H1 (cell line): ENCODE measurements around the gene CD226. TPM values are rescaled to one million over a fixed set of nuclear protein-coding genes. Genes with fewer than 3 reads are reported as not detected.

Experiments
- CTCF ChIA-PET: fragments of 300-600 bp; sonication (Branson Sonifier 250); formaldehyde crosslinking; loops from one replicate; lab custom pipeline; 2021; ENCODE audit not compliant: partially characterized antibody; lab: Charles Lee
- POLR2A ChIA-PET: fragments of 300-600 bp; sonication (Branson Sonifier 250); formaldehyde crosslinking; loops from one replicate; lab custom pipeline; 2021; ENCODE audit warnings: inconsistent platforms; ENCODE audit not compliant: partially characterized antibody; lab: Charles Lee
- DNase-seq, 2 experiments: peaks; one replicate each; pipeline versions ENCODE4 v3.0.0 to v3.0.0-alpha.2; 2010 to 2022; ENCODE audit warnings: low spot score in 2 of 2, low read depth in 1 of 2, mixed read lengths in 1 of 2
- FAIRE-seq: peaks from 2 replicates; lab custom pipeline; 2011; peaks lifted over from hg19 to GRCh38; lab: Jason Lieb, UNC
- H2AFZ ChIP-seq: 2 replicates; pipeline ENCODE4 v1.8.1; 2012; ENCODE audit warnings: low read length, inconsistent platforms
- H2AK5ac ChIP-seq: 2 replicates; pipeline ENCODE4 v1.6.1; 2013; ENCODE audit warnings: low read depth, low read length
- H2BK120ac ChIP-seq: replicated peaks from 2 replicates; pipeline ENCODE3; 2013; ENCODE audit warnings: low read depth, low read length, inconsistent platforms
- H2BK12ac ChIP-seq: 2 replicates; pipeline ENCODE4 v1.6.1; 2013; ENCODE audit warnings: low read depth, low read length
- H2BK15ac ChIP-seq: 2 replicates; pipeline ENCODE4 v1.6.1; 2013; ENCODE audit warnings: low read length
- H2BK20ac ChIP-seq: 2 replicates; pipeline ENCODE4 v1.6.1; 2013; ENCODE audit warnings: low read length
- H2BK5ac ChIP-seq: 2 replicates; pipeline ENCODE4 v1.6.1; 2013; ENCODE audit warnings: low read depth, low read length
- H3K14ac ChIP-seq: 2 replicates; pipeline ENCODE4 v1.6.1; 2013; ENCODE audit warnings: inconsistent platforms; ENCODE audit not compliant: insufficient read length
- H3K18ac ChIP-seq: 2 replicates; pipeline ENCODE4 v1.6.1; 2013; ENCODE audit warnings: low read length; ENCODE audit errors: extremely low read depth
- H3K23ac ChIP-seq: 2 replicates; pipeline ENCODE4 v1.6.1; 2013; ENCODE audit warnings: inconsistent platforms; ENCODE audit not compliant: insufficient read length
- H3K23me2 ChIP-seq: 2 replicates; pipeline ENCODE4 v1.6.1; 2013; ENCODE audit warnings: low read depth, low read length
- H3K27ac ChIP-seq: 2 replicates; pipeline ENCODE4 v1.6.1; 2011; ENCODE audit warnings: low read depth, low read length, inconsistent platforms
- H3K27me3 ChIP-seq, 4 experiments: replicated peaks in 1 of 4; 1 replicate in 1 of 4; 2 replicates in 3 of 4; pipeline versions ENCODE4 v1.6.1 to v1.8.1; 2011 to 2013; ENCODE audit warnings: low read length in 3 of 4, mild to moderate bottlenecking in 3 of 4, inconsistent platforms in 2 of 4, mixed read lengths in 2 of 4, moderate library complexity in 1 of 4; ENCODE audit not compliant: control insufficient read depth in 3 of 4, insufficient read depth in 3 of 4; ENCODE audit errors: extremely low read depth in 1 of 4
- H3K36me3 ChIP-seq, 4 experiments: 2 replicates each; pipeline versions ENCODE4 v1.6.1 to v1.8.1; 2011 to 2013; ENCODE audit warnings: mild to moderate bottlenecking in 4 of 4, low read length in 3 of 4, moderate library complexity in 2 of 4, control low read depth in 1 of 4, inconsistent platforms in 1 of 4; ENCODE audit not compliant: insufficient read depth in 4 of 4, control insufficient read depth in 2 of 4
- H3K4ac ChIP-seq: replicated peaks from 2 replicates; pipeline ENCODE3; 2013; ENCODE audit warnings: low read length, low read depth, mixed read lengths, inconsistent platforms; ENCODE audit not compliant: insufficient read length
- H3K4me1 ChIP-seq, 4 experiments: replicated peaks in 1 of 4; 1 replicate in 1 of 4; 2 replicates in 3 of 4; pipeline versions ENCODE4 v1.6.1 to v1.8.1; 2011 to 2013; ENCODE audit warnings: low read length in 3 of 4, inconsistent platforms in 2 of 4, mixed read lengths in 1 of 4; ENCODE audit not compliant: insufficient read depth in 4 of 4, control insufficient read depth in 3 of 4
- H3K4me2 ChIP-seq, 2 experiments: 2 replicates each; pipeline versions ENCODE4 v1.6.1 to v1.8.1; 2011 to 2013; ENCODE audit warnings: low read depth in 2 of 2, low read length in 2 of 2, control low read depth in 1 of 2, inconsistent platforms in 1 of 2, mild to moderate bottlenecking in 1 of 2; ENCODE audit not compliant: insufficient read depth in 1 of 2
- H3K4me3 ChIP-seq, 4 experiments: fragments of 200-600, 300-600 bp in 1 of 4; sonication (generic), shearing (Covaris generic), sonication (Bioruptor Twin) in 1 of 4; 2 replicates each; pipeline versions ENCODE4 v1.5.1 to v1.8.1; 2011 to 2016; ENCODE audit warnings: low read length in 4 of 4, low read depth in 3 of 4, control low read depth in 2 of 4, inconsistent platforms in 2 of 4, mild to moderate bottlenecking in 2 of 4, mixed read lengths in 1 of 4, moderate library complexity in 1 of 4; ENCODE audit not compliant: insufficient read depth in 2 of 4; ENCODE audit errors: extremely low read depth in 1 of 4
- H3K56ac ChIP-seq: replicated peaks from 2 replicates; pipeline ENCODE3; 2013; ENCODE audit warnings: low read depth, mild to moderate bottlenecking, mixed read lengths, low read length, inconsistent platforms; ENCODE audit not compliant: insufficient read length
- H3K79me1 ChIP-seq: 2 replicates; pipeline ENCODE4 v1.6.1; 2013; ENCODE audit warnings: low read depth, low read length, control low read depth
- H3K79me2 ChIP-seq, 2 experiments: 2 replicates each; pipeline versions ENCODE4 v1.6.1 to v1.8.1; 2012 to 2013; ENCODE audit warnings: low read length in 2 of 2, mild to moderate bottlenecking in 2 of 2, inconsistent platforms in 1 of 2; ENCODE audit not compliant: insufficient read depth in 2 of 2, control insufficient read depth in 1 of 2
- H3K9ac ChIP-seq, 4 experiments: replicated peaks in 1 of 4; 1 replicate in 1 of 4; 2 replicates in 3 of 4; pipeline versions ENCODE4 v1.6.1 to v1.8.1; 2011 to 2013; ENCODE audit warnings: low read depth in 3 of 4, low read length in 3 of 4, control low read depth in 2 of 4, mild to moderate bottlenecking in 2 of 4, moderate library complexity in 2 of 4, inconsistent platforms in 1 of 4; ENCODE audit errors: extremely low read depth in 1 of 4
- H3K9me3 ChIP-seq, 2 experiments: 2 replicates each; pipeline versions ENCODE4 v1.6.1 to v1.8.1; 2012 to 2013; ENCODE audit warnings: mild to moderate bottlenecking in 2 of 2, moderate library complexity in 2 of 2, control low read depth in 1 of 2, inconsistent platforms in 1 of 2, low read depth in 1 of 2, low read length in 1 of 2, mixed read lengths in 1 of 2; ENCODE audit not compliant: insufficient read depth in 2 of 2
- H4K20me1 ChIP-seq, 2 experiments: replicated peaks in 1 of 2; 2 replicates each; pipeline versions ENCODE3 to v1.8.1; 2011 to 2013; ENCODE audit warnings: inconsistent platforms in 2 of 2, low read length in 2 of 2, mild to moderate bottlenecking in 1 of 2; ENCODE audit not compliant: insufficient read depth in 2 of 2, control insufficient read depth in 1 of 2
- H4K5ac ChIP-seq: 2 replicates; pipeline ENCODE4 v1.6.1; 2013; ENCODE audit warnings: low read length, low read depth, mixed read lengths, inconsistent platforms; ENCODE audit not compliant: insufficient read length
- H4K8ac ChIP-seq: 2 replicates; pipeline ENCODE4 v1.8.0; 2013; ENCODE audit warnings: mild to moderate bottlenecking, moderate library complexity, low read length, inconsistent platforms; ENCODE audit not compliant: insufficient read depth; ENCODE audit errors: extremely low read depth
- H4K91ac ChIP-seq: replicated peaks from 2 replicates; pipeline ENCODE3; 2013; ENCODE audit warnings: low read length, mixed read lengths, inconsistent platforms; ENCODE audit not compliant: insufficient read length
- CREB1 ChIP-seq: IDR thresholded peaks from 2 replicates; pipeline ENCODE4 v1.6.1; 2012; ENCODE audit warnings: inconsistent platforms
- EGR1 ChIP-seq: IDR thresholded peaks from 2 replicates; pipeline ENCODE4 v1.6.1; 2011; ENCODE audit warnings: low read depth, low read length, borderline replicate concordance
- HDAC6 ChIP-seq: IDR thresholded peaks from one replicate; pipeline ENCODE4 v1.7.1; 2012; ENCODE audit warnings: low read depth, mild to moderate bottlenecking, inconsistent platforms, low read length, moderate library complexity
- KDM4A ChIP-seq: IDR thresholded peaks from one replicate; pipeline ENCODE4 v1.7.1; 2012; ENCODE audit warnings: low read depth, mild to moderate bottlenecking, moderate library complexity, low read length, inconsistent platforms; ENCODE audit not compliant: severe bottlenecking
- NANOG ChIP-seq: IDR thresholded peaks from 2 replicates; pipeline ENCODE4 v1.6.1; 2011; ENCODE audit warnings: low read length, low read depth, mild to moderate bottlenecking, inconsistent platforms; ENCODE audit not compliant: insufficient read depth, poor library complexity, severe bottlenecking
- POLR2A ChIP-seq, 2 experiments: IDR thresholded peaks; 1 replicate in 1 of 2; 2 replicates in 1 of 2; pipeline ENCODE4 v1.6.1; 2011; ENCODE audit warnings: low read depth in 2 of 2, low read length in 2 of 2, mild to moderate bottlenecking in 2 of 2; ENCODE audit errors: control extremely low read depth in 1 of 2
- RNF2 ChIP-seq: fragments of 200-900, 300-1000 bp; sonication (generic); IDR thresholded peaks from 2 replicates; pipeline ENCODE4 v1.7.1; 2016; ENCODE audit warnings: borderline replicate concordance, low read depth, mild to moderate bottlenecking, antibody characterized with exemption, low read length; ENCODE audit not compliant: poor library complexity, severe bottlenecking; ENCODE audit errors: missing control alignments
- YY1 ChIP-seq: IDR thresholded peaks from 2 replicates; pipeline ENCODE4 v1.6.1; 2011; ENCODE audit warnings: low read depth, mild to moderate bottlenecking, low read length
- WGBS, 2 experiments: shearing (Covaris generic) in 1 of 2; methylation state at CpG; one replicate each; pipeline versions ENCODE4 v1.1.6 to v1.1.7; 2013 to 2015; ENCODE audit warnings: low lambda C conversion rate in 2 of 2, mixed read lengths in 2 of 2, inconsistent platforms in 1 of 2, low coverage in 1 of 2, missing lambda C conversion rate in 1 of 2; ENCODE audit not compliant: insufficient replicate concordance in 2 of 2, insufficient coverage in 1 of 2, insufficient read length in 1 of 2; ENCODE audit errors: extremely low coverage in 1 of 2, missing lambda C conversion rate in 1 of 2; 5-methylcytosine and 5-hydroxymethylcytosine counted together
- polyA plus RNA-seq, 7 experiments: library from polyadenylated mRNA; depleted of rRNA in 3 of 7; stranded (reverse) in 5 of 7; unstranded in 2 of 7; fragments of >200 nt in 5 of 7; fragments of 200-250 nt in 2 of 7; gene quantifications; 1 replicate in 5 of 7; 2 replicates in 1 of 7; 4 replicates in 1 of 7; pipeline versions ENCODE4 v1.2.1 to v1.2.3, GENCODE V29; 2011 to 2013; ENCODE audit warnings: missing spikeins in 2 of 7, mixed read lengths in 2 of 7
- total RNA-seq: library from RNA; stranded (reverse); fragmentation: NEBNext Ultra II Directional; extraction: Animal tissue kit (Norgen Biotek cat#: 25700); gene quantifications from 2 replicates; pipeline ENCODE4 v1.2.1, GENCODE V29; 2021
- TF ChIP-seq, protein P1 (sequence below): IDR thresholded peaks from 2 replicates; pipeline ENCODE4 v1.6.1; 2011; ENCODE audit warnings: low read depth, mild to moderate bottlenecking, low read length; ENCODE audit not compliant: insufficient read depth
- TF ChIP-seq, protein P2 (sequence below): IDR thresholded peaks from 2 replicates; pipeline ENCODE4 v1.6.1; 2012; ENCODE audit warnings: low read length, inconsistent platforms

Gene CD226
- total and polyA plus RNA-seq, 2 of the 8 experiments (the other 6 are each of a cell fraction or from before 2014, with no cell fraction given): not detected

GRCh38 chr18:69981948-69982347 is 34.3 kb upstream of the CD226 start:
- Histone ChIP-seq H2AK5ac (no peak overlapping the region), H3K4me3 (no peak overlapping the region), H4K8ac (no peak overlapping the region), H3K79me2 (no peaks in the 10 kb centered on the region), H3K36me3 (no peaks in the 10 kb centered on the region), H2BK5ac (no peak overlapping the region), H3K56ac (no peak overlapping the region), H3K23me2 (no peaks in the 10 kb centered on the region), H4K20me1 (no peaks in the 10 kb centered on the region), H2AFZ (no peak overlapping the region), H3K27me3 (no peaks in the 10 kb centered on the region), H4K91ac (no peak overlapping the region), H2BK15ac (no peak overlapping the region), H2BK20ac (no peak overlapping the region; the same call in 1 of the 2 replicates), H2BK120ac (no peak overlapping the region), H3K4me1 (peaks cover 0 to 8% (median 3%) of the 10 kb centered on the region in 4 experiments; a peak in 3 of 7 replicates), H3K23ac (no peak overlapping the region), H3K9ac (no peak overlapping the region), H3K4me2 (peak overlapping the region in 1 of 2 experiments; percentile 20; a peak in 1 of 4 replicates), H3K79me1 (no peaks in the 10 kb centered on the region), H3K4ac (no peak overlapping the region), H3K14ac (no peak overlapping the region), H4K5ac (no peak overlapping the region), H3K18ac (no peak overlapping the region), H3K27ac (no peak overlapping the region), H2BK12ac (no peak overlapping the region), H3K9me3 (0 out of 4 replicates have a peak, but pooled peaks cover 0 to under 1% of the 10 kb centered on the region in 2 experiments)
- no peak for DNase-seq
- CTCF ChIA-PET: interaction anchor here (0.6 to 1.9 kb wide), 3 partner anchors 38 to 139 kb away, joined by 3 to 4 read pairs (median 3); no protein-coding TSS in a partner anchor
- no peak for FAIRE-seq
- WGBS, 2 experiments: 88% methylated on average over 2 of the region's 2 CpGs; no CpG with 5 or more reads in 1 of the 2 experiments
- POLR2A ChIA-PET: no interaction called here
- TF ChIP-seq YY1 (no peak), KDM4A (no peak), CREB1 (no peak), HDAC6 (no peak), RNF2 (no peak), NANOG (no peak), POLR2A (IDR thresholded peaks at IDR 0.05; ENCODE audit: control extremely low read depth in 1 of 2, low read depth in 2 of 2, low read length in 2 of 2) (no peak), EGR1 (no peak)
- TF ChIP-seq, protein P1, sequence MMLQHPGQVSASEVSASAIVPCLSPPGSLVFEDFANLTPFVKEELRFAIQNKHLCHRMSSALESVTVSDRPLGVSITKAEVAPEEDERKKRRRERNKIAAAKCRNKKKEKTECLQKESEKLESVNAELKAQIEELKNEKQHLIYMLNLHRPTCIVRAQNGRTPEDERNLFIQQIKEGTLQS: no peak
- TF ChIP-seq, protein P2, sequence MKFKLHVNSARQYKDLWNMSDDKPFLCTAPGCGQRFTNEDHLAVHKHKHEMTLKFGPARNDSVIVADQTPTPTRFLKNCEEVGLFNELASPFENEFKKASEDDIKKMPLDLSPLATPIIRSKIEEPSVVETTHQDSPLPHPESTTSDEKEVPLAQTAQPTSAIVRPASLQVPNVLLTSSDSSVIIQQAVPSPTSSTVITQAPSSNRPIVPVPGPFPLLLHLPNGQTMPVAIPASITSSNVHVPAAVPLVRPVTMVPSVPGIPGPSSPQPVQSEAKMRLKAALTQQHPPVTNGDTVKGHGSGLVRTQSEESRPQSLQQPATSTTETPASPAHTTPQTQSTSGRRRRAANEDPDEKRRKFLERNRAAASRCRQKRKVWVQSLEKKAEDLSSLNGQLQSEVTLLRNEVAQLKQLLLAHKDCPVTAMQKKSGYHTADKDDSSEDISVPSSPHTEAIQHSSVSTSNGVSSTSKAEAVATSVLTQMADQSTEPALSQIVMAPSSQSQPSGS: no peak
